NCI-H345 (cell line): Measurements from ENCODE around the gene CMTM7.
A peak's percentile ranks its signal among the peaks of the same experiment; 100 is the strongest.
"Not testable (repeated sequence)": the region's sequence is repeated elsewhere in the genome, so short reads cannot be mapped to it uniquely, and the experiment has no call there.

Source experiments
- DNase-seq: peaks from one replicate; lab custom pipeline; 2025; lab: John Stamatoyannopoulos, UW

Gene CMTM7

DNA sequence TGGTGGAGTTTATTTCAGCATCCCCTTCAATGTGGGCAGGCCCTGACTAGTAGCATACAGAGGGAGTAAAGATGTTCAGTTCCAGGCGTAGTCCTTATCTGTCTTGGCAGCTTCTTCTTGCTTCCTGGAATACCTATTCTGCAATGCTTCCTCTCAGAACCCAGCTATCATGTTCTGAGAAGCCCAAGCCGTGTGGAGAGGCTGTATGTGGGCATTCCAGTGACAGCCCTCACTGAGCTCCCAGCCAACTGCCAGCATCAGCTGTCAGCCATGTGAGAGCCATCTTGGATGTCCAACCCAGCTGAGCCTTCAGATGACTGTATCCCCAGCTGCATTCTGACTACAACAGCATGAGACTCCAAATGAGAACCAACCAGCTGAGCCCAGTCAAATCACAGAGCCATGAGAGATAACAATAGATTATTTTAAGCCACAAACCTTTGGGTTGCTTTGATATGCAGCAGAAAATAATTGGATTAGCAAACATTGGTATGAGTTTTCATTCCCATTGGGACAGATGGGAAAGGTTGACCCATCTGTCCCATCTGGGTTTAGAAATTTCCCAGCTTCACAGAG is 8.4 kb upstream of the CMTM7 start:
- DNase-seq, result no peak

DNA sequence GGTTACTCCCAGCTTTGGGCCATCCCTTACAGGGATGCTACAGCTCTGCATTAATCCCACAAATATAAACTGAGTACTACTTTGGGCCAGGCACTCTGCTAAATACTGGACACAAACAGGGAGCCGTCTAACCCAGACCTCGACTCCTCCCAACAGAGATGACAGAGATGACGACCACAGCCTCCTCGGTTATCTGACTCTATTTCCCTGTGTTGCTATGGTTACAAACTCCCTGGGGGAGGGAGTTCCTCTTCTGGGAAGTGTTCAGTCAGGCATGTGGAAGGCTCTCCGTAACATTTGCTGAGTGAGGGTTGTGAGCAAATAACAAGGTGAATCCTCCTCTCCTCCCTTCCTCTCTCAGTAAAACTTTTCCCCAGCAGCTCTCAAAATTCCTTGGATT is 6.7 kb upstream of the CMTM7 start:
- no peak for DNase-seq

DNA sequence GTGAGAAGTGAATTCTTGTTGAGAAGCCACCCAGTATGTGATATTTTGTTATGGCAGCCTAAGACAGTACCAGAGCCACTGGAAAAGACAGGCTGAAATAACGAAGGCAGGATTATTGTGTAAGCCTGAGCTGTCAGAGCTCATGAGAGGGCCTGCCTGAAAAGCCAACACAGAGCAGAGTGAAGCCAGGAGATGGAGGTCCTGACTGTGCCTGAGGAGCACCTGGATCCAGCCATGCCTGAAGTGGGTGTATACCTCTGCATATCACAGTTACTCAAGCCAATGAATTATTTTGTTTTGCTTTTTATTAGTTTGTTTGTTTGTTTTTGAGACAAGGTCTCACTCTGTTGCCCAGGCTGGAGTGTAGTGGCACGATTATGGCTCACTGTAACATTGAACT is 4.1 kb upstream of the CMTM7 start:
- DNase-seq, result no peak

DNA sequence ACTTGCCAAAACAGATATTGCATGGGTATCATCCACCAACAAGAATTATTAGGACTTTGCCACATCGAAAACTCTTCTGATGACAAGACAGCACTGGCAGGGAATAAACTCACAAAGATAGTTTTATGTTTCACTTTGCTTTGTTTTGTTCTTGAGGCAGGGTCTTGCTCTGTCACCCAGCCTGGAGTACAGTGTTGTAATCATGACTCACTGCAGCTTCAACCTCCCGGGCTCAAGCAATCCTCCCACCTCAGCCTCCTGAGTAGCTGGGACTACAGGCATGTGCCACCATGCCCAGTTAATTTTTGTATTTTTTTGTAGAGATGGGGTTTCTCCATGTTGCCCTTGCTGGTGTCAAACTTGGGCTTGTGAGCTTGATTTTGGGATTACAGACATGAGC is 2.1 kb upstream of the CMTM7 start:
- not testable (repeated sequence) for DNase-seq

DNA sequence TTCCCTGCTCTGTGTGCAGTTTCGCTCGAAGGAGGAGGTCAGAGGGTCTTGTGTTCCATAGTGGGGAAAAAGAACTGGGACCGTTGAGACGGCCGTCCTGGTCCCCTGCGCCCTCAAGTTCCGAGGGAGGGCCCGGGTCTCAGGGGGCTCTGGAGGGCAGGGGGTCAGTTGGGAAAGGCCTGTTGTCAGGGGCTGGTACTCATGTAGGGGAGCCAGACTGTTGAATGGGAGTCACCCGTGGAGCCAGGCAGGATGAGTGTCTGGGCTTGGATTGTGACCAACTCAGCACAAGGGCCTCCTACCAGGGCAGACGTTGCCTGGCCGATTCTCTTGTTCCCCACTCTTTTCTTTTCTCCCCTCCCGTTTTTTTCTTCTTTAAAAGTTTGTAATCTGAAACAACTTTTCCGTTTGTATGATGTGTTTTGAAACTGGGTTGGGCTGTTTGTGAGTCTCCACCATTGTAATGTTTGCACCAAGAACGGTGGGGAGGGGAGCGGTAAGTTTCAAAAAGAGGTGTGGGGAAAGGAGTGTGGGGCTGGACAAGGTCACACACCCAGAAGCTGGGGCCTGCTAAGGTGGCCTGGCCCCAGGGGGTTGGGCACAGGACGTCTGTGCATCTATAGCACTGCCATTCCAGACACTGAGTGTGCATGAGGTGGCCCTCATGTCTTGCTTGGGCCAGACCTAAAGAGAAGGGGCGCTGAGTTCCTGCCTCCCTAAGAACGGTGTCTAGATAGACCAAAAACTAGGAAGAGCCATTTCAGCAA is 1.1 kb downstream of the CMTM7 start:
- DNase-seq, result no peak

DNA sequence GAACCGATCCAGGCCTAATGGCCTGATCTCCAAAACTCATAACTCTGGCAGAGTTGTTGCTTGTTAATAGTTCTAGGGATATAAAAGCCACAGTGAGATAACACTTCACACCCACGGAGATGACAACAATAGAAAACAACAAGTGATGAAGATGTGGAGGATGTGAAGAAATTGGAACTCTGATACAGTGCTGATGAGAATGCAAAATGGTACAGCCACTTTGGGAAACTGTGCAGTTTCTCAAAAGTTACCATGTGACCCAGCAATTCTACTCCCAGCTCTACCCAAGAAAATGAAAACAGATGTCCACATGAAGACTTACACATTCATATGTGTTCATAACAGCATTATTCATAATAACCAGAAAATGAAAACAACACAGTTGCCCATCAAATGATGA is 3.8 kb downstream of the CMTM7 start:
- no peak for DNase-seq

DNA sequence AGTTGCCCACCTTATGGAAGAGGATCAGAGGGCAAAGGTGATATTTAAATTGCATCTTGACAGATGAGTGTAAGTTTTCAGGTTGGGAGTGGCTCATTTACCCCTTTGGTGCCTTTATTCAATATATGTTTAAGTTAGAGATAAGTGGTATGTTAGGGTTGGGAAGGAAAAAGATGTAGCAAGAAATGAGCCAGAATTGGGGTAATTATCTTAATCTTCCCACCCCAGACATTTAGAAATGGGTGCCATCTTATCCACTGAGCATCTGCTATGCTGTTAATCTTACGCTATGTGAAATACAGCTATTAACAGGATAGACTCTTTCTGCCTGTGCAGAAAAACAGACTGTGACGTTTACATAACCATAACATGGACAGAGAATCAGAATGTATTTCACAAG is 6.3 kb downstream of the CMTM7 start:
- no peak for DNase-seq

DNA sequence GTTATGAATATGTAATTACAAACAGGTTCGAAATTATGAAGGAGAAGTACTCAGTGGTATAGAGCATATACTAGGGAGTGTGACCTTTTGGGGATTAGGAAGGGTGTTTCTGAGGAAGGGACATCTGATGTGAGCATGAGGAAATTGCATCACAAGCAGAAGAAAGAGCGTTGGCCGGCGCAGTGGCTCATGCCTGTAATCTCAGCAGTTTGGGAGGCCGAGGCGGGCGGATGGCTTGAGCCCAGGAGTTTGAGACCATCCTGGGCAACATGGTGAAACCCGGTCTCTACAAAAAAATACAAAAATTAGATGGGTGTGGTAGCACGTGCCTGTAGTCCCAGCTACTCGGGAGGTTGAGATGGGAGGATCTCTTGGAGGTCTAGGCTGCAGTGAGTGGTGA is 6.9 kb downstream of the CMTM7 start:
- DNase-seq, result no peak

DNA sequence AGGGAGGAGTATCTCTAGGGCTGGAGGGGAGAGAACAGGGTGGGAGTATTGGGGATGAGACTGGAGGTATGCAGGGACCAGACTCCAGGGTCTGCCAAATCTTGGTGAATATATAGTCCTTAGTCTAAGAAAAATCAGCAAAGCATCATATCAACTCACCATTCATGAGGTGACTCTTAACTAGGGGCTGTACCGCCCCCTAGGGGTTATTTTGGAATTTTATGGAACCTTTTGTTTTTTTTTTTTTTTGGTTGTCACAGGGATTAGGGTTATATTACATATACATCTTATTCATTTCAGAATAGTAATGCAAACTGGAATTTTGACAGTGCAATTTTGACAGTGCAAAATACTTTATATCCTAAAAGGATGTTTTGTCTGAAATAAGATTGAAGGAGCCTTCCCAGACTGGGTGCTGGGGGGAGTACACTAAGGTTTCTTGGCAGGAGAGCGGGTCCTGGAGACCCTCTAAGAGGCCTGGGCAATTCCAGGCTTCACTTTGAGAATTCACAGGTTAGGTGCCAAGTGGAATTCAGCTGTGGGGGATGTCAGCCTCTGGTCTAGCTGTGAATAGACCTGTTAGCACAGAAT is 7.5 kb downstream of the CMTM7 start:
- peak; percentile 10 for DNase-seq

DNA sequence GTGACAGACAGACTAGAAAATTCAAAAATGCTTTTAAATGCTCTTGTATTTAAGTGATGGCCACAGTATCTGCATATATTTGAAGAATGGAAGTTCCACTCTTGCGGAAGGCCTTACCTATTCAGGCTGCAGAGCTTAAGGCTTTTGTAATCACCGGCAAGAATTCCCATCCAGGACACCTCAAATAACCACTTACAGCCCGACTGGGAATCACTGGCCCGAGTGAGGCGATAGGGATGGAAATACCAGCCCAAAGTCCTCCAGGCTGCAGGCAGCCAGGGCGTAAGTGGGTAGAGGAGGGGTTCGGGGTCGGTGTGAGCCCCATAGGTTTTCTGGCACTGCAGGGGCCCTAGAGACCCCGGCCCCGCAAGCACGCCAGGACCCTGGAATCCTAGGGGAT is 9.5 kb downstream of the CMTM7 start:
- DNase-seq, result no peak

DNA sequence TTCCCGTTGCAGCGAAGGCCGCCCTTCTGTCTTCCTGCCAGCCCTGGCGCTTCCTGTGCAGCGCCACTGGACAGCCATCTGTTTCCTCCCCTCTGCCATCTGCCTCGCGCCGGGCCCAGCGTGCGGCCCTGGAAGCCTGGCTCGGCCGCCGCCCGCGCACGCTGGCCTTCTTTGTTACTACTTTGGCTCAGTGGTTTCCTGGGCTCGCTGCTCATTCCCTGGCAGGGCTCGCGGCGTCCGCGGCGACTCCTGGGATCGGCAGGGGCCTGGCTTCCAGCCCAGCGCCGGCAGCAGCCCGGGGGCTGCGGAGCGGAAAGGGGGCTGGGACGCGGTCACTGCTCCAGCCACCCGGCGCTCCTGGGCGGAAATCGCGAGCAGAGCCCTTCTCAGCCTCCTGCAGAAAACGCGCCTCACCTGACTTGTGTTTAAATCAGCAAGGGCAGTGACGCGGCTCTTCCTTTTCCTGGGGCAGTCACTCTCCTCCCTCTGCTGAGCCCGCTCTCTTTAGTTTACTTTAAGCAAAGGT is 10.0 kb downstream of the CMTM7 start:
- DNase-seq, result peak; percentile 22

DNA sequence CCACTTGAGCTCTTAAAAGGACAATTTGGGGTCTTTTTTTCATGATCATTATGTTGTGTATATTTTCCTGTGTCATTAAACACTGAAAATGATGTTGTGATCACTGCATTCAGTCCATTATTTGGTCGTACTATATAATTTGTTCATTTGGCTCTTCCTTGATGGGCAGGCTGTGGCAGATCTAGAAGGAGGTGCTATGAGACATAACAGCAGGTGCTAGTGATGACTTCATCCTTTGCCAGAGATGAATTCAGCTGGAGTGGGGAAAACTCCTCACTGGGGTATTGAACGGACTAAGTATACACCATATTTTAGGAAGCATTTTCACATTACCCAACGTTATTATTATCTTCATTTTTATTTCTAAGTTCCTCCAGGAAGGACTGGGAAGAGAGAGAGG is 12.0 kb downstream of the CMTM7 start:
- peak; percentile 46 for DNase-seq

DNA sequence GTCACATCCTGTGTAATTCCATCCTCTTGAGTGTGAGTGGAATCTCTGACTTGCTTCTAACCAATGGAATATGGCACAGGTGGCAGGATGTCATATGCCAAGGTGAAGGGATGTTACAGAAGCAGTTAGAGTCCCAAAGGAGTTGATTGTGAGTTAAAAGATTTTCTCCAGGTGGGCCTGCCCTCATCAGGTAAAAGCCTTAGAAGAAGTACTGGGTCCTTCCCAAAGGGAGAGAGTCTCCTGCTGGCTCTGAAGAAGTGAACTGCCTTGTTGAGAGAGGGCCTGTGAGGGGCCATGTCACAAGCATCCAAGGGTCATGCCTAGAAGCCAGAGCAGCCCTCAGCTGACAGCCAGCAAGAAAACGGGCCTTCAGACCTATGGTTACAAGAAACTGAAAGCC is 13.1 kb downstream of the CMTM7 start:
- no peak for DNase-seq

DNA sequence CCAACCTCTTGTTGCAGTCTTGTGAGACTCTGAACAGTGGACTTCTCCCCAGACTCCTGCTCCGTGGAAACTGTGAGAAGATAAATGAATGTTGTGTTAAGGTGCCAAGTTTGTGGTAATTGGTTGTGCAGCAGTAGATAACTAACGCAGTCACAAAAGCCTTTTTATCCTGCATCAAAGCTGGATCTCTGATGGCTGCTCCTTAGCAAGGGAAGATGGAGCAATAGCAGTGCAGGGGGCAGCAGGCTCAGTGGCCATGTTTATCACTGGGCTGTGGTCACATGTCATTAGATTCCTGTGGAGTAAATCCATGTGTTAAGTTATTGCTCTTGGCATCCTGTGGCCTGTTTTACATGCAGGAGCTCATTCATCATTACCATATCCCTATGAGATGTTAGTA is 13.5 kb downstream of the CMTM7 start:
- no peak for DNase-seq

DNA sequence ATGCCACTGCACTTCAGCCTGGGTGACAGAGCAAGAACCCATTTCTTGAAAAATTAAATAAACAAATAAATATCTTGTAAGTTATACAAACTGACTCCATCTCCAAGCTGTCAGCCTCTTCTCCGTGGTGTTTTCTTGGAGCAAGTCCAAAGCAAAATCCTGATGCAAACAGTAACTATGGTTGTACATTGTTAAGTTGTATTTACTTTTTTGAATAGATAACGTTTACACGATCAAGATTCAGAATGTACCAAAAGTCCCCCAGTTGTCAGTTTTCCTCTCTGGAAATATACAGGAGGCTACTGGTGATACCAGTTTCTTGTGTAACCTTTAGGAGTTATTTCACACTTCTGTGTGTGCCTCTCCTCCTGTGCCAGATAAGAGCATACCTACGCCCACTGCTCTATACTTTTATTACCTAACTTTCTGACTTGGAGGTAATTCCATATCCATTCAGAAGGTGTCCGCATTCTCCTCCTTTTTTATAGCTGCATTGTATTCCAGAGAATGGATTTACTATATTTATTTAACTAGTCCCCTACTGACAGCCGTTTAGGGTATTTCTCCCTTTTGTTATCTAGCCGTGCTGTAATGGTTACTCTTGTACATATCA is 14.2 kb downstream of the CMTM7 start:
- peak; percentile 13 for DNase-seq

DNA sequence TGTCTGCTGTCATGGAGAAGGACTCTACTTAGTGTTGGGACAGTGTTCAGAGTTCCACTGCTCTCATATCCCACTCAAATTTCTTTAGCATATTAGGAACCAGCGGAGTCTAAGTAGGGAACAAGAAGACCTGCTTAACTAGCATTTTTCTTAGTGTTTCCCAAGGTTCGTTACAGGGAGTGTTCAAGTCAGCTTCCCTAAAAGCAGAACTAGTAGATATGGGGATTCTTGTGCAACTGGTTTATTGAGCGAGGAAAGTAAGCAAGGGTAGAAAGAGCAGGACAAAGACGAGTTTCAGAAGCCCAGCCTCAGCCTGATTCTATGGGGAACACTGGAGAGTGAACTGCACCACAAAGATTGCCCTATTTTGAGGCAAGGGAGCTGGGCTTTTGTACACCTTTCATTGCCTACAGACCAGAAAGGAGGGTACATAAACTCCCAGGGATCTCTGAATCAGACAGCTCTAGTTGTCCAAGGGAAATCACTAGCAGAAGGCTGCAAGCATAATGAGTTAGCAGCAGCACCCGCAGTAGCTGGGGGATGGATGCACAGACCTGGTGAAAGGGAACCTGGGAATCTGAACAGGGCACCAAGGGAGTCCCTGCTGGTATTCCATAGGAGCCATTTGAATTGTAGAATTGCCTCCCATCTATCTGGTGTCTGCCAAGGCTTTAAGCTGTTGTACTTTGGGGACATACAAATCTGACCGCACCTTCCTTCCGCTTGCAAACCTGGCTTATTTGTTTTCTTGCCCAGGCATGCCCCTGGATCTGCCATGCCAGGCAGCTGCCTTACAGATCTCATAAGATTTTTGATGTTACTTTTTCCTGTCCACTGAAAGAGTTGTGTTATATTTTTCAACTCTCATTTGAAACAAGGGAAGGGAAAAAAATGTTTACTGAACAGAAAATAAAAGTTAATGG is 15.1 kb downstream of the CMTM7 start:
- peak; percentile 72 for DNase-seq

DNA sequence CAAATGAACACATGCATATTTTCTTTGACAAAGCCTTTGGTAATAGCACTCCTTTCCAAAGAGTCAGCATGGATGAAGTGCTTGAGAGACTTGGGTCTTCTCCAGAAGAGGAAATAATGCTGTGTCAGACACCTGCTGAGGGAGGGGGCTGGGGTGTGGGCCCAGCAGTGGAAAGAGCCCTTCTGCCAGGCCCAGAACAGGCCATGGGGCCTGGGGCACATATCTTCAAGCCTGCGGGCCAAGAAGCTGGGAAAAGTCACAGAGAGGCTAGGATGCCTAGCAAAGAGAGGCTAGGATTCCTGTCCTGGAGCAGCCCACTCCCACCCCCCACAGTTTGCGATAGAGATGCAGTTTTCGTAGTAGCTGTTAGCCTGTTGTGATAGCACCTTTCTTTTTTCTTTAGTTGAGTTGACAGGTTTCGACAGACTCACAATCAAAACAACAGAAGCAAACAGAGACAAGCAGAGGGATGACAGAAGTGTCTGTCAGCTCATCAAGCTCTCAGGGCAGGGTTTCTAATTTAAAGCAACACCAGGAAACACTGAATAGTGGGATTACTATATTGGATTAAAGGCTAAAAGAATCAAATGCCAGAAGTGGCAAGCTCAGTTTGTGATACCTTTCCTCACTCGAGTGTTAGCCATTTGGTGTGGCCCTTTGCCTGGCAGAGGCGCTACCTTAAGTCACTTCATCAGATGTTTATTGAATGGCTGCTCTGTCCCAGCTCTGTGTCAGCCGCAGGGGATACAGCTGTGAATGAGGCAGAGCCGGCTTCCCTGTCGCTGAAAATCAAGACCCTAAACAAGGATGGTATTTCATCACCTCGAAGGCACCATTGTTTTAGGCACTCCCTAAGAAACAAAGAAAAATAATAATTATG is 19.0 kb downstream of the CMTM7 start:
- DNase-seq, result peak; percentile 16

DNA sequence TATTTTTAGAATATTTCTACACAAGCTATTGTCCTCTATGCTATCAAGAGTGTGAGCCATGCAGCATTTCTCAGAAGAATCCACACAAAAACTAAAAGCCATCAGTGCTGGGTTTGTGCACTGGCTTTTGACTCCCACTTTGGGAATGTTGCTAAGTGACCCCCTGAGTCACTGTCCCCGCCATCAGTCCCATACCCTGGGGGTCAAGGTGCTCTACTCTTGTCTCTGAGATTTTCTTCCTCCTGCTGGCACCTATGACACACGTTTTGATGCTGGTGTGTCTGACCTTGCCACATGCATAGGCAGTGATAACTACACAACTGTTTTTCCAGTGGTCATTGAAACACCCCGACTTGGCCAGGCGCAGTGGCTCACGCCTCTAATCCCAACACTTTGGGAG is 19.8 kb downstream of the CMTM7 start:
- DNase-seq, result no peak

DNA sequence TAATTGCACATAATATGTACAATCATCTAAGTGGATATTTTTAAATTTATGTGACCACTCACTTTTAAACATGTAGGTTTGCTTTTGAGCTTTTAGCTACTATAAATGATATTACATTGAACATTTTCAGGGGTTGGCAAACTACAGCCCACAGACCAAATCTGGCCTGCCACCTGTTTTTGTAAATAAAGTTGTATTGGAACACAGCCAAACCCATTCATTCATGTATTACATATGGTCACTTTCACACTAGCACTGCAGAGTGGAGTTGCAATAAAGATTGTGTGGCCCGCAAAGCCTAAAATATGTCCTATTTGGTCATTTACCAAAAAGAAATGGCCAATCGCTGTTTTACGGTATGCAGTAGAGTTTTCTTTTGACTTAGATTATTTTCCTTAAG is 21.2 kb downstream of the CMTM7 start:
- peak; percentile 4 for DNase-seq

DNA sequence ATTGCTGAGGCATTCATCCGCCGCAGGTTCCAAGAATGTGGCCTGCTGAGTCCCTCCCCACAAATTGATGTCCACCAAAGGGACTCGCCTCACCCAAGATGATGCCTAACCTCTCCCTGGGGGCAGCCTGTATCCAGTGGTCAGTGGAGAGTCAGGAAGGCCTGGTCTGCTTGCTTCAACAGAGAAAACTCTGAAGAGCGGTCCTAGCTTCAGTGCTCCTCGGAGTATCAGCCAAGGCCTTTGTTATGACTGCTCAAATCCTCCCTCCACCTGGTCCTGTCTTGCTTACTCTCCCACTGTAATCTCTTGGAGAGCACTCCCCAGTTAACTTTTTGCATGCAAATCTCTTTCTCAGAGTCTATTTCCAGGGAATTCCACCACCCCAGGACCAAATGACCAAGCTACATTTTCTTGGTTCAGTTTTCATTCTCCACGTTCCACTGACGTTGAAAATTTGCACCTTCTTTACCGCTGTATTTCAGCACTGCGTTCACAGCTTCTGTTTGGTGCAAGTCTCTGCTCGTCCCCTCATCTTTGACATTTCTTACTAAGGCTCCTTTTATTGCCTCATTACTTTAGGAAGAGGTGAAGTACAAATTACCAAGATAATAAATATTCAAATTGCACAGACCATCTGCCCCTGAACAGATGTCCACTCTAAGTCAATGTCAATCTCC is 22.3 kb downstream of the CMTM7 start:
- DNase-seq, result no peak
